Skeletal muscle cell (primary cell): ENCODE results near the gene NKX6-2.

Source experiments
- DNase-seq: peaks from one replicate; pipeline ENCODE4 v3.0.0-alpha.2; 2010; ENCODE audit warnings: low read depth
- H3K4me3 ChIP-seq: 2 replicates; pipeline ENCODE4 v1.5.1; 2011; ENCODE audit warnings: low read depth, mild to moderate bottlenecking, control low read depth, low read length, moderate library complexity

The NKX6-2 gene

DNA sequence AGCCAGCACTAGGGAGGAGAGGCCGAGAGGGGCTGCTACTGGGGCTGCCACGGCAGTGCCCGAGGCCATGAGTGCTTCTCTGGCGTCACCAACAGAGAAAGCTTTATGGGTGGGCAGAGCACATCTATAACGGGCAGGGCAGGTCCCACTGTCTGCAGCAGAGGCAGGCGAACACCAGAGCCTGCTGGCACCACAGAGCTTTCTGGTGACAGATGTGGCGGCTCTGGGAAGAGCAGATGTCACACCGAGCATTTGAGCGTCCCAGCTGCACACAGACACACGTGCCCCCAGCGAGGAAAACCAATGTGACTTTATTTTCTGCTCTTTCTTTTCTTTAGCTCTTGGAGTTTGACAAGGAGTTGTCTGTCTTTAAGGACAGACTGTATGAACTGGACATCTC, 20.5 kb downstream of the NKX6-2 start:
- DNase-seq, result no peak

DNA sequence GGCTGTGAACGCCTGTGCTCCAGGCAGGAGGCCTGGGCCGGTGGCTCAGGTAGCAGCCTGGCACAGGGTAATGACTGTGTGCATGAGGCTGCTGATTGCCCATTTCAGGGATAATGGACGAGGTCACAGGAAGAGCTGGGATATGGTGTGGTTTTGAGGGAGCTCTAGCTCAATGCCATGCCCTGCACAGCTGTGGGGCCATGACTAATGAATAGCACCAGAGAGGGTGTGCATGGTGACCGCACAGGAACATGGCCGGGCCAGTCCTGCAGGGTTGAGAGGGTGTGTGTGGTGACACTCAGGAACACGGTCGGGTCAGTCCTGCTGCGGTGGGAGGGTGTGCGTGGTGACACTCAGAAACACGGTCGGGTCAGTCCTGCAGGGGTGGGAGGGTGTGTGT, 21.8 kb downstream of the NKX6-2 start:
- no peak for DNase-seq
- H3K4me3 ChIP-seq, result no peak overlapping the region

More for the DNA sequence above, 20.5 kb downstream of the NKX6-2 start:
- no peak overlapping the region for H3K4me3 ChIP-seq

DNA sequence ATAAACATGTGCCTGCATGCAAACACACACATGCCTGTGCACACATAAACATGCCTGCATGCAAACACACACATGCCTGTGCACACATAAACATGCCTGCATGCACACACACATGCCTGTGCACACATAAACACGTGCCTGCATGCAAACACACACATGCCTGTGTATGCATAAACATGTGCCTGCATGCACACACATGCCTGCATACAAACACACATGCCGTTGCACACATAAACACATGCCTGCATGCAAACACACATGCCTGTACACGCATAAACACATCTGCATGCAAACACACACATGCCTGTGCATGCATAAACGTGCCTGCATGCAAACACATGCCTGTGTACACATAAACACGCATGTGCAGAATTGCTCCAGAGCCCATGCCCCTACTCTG, 22.4 kb downstream of the NKX6-2 start:
- no peak overlapping the region for H3K4me3 ChIP-seq
- DNase-seq, result no peak

DNA sequence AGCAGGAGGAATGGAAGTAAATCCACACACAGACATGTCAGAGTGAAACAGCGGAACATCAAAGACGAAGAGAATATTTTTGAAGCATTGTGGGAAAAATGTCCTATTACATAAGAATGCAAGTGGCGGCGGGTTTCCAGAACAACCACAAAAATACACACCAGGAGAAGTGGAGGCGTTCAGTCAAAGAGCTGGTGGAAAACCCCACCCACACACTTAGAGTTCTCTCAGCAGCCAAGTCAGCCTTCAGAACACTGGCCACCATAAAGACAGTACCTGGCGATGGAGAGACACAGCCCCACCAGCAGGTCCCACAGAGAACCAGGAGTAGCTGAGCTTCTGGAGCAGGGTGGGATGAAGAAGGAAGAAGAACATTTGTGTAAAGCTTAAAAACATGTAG, 23.7 kb downstream of the NKX6-2 start:
- DNase-seq, result no peak
- H3K4me3 ChIP-seq, result no peak overlapping the region

DNA sequence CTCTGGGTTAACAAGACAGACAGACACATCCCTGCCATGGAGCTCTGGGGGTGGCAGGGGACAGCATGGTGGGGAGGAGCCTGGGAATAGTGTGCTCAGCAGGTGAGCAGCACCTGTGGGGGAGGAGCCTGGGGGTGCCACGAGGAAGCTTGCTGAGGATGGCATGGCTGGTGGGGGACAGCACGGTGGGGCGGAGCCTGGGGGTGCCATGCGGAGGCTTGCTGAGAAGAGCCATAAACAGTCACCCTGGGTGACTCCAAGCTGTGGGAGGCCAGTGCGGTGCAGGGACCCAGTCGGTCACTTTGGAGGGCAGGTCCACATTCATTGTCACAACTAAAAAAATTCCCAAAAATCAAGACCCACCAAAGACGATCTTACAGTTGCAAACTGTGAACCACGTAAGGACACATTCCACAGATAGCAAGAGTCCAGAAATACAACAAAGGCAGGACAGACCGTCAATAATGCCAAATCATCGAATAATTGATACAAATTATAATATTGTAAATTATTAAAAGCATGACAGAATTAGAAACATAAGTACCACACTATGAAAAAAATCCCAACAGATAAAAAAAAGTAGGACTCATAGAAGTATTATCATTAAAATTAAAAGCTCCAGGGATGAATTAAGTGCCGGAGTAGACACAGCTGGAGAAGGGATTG, 24.4 kb downstream of the NKX6-2 start:
- DNase-seq, result no peak
- H3K4me3 ChIP-seq, result no peak overlapping the region

DNA sequence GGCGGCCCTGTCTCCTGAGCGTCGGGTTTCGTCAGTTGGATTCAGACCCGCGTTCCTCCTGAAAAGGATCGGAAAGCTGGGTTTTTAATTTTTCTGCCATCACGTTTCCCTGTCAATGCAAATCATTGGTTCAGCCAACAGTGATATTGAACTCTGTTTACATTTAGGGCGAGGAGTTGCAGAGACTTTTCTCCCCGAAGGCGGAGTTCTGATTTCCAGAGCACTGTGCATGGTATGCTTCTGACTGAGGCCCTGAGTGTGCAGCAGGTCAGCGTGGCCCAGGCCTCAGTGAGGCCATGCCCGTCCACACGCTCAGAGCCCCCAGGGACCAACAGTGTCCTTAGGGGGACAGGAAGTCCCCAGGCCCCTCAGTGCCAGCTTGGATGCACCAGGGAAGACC, 27.1 kb downstream of the NKX6-2 start:
- no peak overlapping the region for H3K4me3 ChIP-seq
- no peak for DNase-seq

DNA sequence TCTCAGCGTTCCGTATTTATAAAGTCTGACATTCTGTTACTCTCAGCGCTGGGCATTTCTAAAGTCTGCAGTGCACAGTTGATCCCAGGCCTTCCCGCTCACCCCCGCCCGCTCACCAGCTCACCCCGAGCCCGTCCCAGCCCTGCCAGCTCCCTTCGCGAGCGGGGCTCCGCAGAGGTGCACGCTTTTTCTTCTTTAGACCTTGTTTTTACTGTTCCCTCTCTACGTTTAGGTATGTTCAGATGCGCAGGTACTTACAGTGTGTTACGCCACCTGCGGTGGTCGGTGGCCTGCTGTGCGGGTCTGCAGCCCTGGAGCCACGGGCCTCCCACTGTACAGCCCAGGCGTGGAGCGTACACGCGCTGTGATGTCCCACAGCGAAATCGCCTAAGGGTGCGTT, 28.8 kb downstream of the NKX6-2 start:
- no peak overlapping the region for H3K4me3 ChIP-seq
- no peak for DNase-seq

DNA sequence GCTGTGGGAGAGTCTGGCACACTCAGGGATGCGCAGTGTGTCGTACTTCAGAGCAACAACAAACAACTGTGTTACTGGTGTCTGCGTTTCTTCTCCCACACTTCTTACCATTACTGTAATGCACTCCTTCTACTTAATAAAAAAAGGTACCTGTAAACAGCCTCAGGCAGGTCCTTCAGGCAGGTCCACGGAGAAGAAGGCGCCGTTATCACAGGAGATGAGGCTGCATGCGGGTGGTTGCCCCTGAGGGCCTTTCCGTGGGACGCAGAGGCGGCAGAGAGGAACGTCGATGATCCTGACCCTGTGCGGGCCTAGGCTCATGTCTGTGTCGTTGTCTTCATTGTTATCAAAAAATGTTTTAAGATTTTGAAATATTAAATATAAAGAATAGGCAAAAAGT, 29.4 kb downstream of the NKX6-2 start:
- no peak overlapping the region for H3K4me3 ChIP-seq
- DNase-seq, result no peak

DNA sequence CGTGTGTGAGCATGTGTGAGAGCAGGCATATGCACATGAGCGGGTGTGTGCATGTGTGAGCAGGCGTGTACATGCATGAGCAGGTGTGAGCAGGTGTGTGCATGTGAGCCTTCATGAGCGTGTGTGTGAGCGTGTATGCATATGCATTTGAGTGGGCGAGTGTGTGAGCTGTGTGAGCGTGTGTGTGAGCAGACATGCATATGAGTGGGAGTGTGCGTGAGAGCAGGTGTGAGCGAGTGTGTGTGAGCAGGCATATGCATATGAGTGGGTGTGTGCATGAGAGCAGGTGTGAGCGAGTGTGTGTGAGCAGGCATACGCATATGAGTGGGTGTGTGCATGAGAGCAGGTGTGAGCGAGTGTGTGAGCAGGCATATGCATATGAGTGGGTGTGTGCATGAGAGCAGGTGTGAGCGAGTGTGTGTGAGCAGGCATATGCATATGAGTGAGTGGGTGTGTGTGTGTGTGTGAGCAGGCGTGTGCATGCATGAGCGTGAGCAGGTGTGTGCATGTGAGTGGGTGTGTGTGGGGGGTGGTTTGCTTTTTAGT, 30.7 kb downstream of the NKX6-2 start:
- DNase-seq, result no peak
- H3K4me3 ChIP-seq, result no peak overlapping the region

DNA sequence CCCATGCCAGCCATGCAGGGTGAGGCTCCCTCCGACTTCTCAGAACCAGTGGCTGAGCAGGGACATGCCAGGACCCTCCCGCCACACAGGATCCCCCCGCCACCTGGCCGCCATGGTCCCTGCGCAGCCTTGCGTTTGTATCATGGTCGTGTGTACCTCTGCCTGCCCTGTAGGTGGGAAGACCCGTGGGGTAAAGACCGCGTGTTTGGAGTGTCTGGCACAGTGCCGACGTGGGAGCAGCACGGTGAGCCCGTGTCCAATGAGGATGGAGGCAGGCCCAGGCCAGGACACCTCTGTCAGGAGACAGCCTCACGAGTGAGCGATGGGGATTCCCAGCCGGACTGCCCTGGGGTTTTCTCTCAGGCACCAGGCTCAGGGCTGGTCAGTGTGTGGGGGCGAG, 31.9 kb downstream of the NKX6-2 start:
- no peak overlapping the region for H3K4me3 ChIP-seq
- no peak for DNase-seq

DNA sequence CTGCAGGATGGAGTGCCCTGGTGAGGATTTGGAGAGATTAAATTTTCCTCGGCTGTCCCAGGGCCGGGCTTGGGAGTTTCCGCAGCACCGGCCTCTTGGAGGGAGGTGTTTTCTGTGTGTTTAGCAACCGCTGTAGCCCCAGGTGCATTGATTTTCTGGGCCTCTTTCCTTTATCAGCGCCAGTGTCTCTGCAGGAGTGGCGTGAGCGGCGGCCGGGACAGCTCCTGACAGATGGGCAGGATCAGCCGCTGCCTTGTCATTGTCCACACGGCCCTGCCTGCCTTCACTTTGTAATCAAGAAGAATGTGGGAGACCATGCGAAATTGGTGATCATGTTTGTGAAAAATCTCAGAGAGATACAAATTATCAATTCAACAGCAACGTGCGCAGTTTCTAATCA, 32.4 kb downstream of the NKX6-2 start:
- DNase-seq, result no peak
- no peak overlapping the region for H3K4me3 ChIP-seq

DNA sequence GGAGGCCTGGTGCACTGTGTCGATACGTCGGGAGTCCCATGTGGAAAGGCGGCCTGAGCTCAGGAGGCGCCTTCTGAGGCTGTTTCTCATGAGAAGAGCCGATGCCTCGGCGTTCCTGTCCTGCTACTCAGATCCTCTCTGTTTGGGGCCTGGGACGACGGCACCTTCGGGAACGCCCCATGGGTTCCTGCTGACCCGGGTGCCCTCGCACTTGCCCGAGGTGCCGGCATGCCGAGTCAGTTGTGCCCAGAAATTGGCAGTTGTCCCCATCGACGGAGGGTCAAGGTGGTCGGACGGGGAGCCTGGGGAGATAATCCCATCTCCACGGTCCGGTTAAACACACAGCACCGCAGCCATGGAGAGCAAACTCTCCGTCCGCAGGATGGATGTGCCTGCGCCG, 33.0 kb downstream of the NKX6-2 start:
- no peak overlapping the region for H3K4me3 ChIP-seq
- DNase-seq, result no peak

DNA sequence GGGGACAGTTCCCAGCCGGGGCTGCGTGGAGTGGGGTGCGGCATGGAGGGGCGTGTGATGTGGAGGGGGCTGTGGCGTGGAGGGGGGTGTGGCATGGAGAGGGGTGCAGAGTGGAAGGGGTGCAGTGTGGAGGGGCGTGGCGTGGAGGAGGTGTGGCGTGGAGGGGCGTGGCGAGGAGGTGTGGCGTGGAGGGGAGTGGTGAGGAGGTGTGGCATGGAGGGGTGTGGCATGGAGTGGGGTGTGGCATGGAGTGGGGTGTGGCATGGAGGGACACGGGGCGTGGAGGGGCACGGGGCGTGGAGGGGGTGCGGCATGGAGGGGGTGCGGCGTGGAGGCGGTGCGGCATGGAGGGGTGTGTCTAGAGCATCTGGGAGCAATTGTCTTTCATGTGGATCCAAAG, 33.6 kb downstream of the NKX6-2 start:
- H3K4me3 ChIP-seq, result no peak overlapping the region
- no peak for DNase-seq

DNA sequence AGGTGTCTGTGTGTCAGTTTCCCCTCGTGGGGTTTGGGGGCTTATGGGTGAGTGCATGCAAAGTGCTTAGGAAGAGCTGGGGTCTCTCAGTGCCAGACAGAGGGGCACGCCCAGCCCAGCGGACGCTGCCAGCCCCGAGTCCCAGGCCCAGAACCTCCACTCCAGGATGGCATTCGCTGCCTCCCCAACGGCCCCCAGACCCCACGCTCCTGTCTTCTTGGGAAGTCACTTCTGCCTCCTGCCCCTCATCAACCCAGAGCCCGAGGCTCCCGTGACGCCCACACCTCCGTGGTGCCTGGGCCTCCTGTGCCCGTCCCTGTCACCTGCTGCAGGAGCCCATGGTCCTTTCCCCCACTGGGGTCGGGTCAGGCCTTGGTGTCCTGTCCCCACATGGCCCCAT, 35.0 kb downstream of the NKX6-2 start:
- no peak for DNase-seq

DNA sequence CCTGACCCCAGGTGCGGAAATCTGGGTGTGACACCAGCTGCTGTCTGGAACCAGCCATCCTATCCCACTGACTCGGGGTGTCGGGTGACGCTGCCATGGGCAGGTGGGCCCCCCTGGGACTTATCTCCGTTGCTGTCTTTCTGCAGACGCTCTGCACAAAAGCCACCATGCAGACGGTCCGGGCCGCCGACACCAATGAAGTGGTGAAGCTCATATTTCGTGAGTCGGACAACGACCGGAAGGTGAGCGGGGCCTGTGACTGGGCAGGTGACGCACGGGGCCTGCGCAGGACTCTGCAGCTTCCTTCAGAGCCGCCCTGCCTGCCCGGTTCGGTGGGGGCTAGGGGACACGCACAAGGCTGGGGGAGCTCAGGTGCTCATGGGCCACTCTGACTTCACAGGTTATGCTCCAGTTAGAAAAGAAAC, 36.6 kb downstream of the NKX6-2 start:
- no peak for DNase-seq
- no peak overlapping the region for H3K4me3 ChIP-seq

More for the DNA sequence above, 35.0 kb downstream of the NKX6-2 start:
- H3K4me3 ChIP-seq, result no peak overlapping the region

DNA sequence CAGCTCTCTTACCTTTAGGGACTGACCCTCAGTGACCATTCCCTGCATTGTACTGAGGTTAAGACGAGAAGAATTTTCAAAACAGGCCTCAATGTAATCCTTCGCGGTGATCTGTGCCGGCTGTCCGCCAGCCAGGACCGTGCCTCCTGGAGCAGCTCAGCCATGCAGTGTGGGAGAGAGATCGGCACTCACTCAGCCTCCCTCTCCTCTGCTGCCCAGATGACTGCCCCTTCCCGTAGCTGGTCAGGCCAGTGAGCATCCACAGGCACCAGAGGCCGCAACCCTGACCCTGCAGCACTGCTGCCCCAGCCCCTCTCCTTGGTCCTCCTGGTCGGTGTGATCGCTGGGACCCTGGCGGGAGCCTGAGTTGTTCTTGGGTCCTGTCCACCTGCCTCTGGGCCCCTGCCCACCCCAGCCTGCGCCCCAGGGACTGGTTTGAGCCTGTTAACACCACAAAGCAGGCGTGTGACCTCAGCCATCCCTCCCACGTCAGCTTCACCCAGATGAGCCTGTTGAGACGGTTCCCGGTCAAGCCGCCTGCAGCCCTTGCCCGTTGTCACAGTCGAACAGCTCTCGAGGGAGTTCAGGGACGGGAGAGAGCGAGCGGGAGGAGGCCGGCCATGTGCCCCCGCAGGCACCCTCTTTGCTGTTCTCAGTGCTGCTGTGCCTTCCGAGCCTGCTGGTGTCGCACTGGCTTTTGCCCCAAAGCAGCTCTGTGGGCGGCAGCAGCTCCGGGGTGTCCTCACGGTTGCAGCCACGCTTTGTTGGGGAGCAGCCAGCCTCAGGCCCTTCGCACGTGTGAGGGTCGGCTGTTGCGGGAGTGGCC, 37.2 kb downstream of the NKX6-2 start:
- no peak overlapping the region for H3K4me3 ChIP-seq
- no peak for DNase-seq

DNA sequence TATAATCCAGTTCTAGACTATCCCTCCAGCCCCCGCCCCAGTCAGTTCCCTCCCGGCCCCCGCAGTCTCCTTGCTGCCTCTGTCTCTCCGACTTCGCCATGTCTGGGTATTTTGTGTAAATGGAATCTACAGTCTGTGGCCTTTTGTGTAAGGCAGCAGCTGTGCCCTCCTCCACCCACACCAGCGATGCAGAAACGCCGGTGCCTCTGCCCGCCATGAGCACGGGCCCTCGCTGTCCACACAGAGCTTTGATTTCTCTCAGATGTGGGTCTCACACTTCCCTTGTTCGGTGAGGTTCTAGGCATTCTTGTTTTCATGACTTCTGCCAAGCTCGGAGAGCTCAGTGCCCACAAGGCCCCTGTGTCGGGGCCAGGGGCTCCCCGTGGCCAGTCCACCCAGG, 37.8 kb downstream of the NKX6-2 start:
- DNase-seq, result no peak
- no peak overlapping the region for H3K4me3 ChIP-seq

DNA sequence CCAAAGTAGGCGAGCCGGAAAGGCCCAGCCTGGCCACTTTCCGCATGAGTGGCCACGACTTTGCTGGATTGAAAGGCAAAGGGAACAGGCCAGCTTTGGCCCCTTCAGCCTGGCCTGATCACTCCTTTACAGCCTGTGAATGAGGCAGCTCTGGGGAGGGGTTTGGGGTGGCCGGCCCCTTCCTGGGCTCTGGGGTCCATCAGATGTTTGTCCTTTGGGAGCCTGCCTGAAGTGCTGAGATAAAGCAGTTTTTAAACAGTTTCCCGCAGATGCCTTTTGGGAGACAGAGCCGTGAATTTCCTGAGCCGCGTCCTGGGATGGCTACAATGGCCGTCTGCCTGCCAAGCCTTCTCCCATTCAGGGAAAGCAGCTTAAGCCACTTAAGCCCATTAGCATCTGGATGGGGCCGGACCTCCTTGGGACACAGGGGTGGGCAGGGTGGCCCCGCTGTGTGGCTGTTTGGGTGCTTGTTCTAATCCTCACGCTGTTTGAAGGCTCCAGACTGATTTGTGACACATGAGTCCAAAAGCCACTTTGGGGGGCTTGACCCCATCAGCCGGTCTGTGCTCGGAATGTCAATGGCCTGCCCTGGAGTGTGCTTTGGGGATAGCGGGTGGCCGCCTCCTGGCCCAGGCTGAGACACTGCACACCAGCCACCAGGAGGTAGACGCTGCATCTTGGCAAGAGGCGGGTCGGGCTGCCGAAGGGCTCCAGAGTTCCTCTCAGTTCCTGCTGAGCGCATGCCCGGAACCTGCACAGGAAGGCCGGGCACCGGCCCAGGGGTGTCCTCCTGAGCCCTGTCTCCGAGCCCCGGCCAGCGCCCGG, 38.9 kb downstream of the NKX6-2 start:
- H3K4me3 ChIP-seq, result no peak overlapping the region
- no peak for DNase-seq

DNA sequence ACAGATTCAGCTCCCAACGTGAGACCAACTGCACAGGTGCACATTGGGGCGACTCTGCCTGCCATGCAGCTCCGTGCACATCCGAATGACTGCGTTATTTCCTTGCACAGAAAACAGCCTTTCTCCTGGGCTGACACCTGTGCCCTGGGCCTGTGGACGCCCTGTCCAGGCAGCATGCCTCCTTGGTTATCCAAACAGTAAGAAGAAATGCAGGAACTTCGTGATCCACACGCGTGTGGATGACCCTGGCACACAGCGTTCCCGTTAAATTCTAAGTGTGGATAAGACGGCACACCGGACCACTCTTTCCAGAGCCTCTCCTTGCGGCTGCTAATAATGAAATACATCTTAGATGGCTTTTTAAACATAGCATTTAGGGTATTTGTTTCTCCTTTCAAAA, 39.6 kb downstream of the NKX6-2 start:
- no peak for DNase-seq
- no peak overlapping the region for H3K4me3 ChIP-seq

DNA sequence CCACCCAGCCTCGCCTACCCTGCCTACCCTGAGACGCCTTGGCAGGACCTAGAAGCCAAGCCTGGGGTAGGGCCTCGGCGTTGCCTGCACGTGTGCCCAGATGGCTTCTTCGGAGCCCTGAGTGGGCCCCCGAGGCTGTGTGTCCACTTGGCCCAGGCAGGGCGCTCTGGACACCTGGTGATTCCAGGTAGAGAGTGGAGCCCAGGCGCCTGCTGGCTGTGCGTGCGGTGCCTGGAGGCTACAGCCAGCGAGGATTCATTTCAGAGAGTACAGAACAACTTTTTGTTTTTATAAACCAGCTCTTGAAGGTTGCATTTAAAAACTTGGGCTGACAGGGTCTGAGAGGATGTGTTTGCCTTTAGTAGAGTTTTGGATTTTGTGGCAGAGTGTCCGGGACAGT, 40.0 kb downstream of the NKX6-2 start:
- no peak overlapping the region for H3K4me3 ChIP-seq
- DNase-seq, result no peak
